Smooth muscle cell of the brain vasculature (primary cell): ENCODE results near the gene CR2.
"Not testable (repeated sequence)": the region's sequence is repeated elsewhere in the genome, so short reads cannot be mapped to it uniquely, and the experiment has no call there.

Experiments
- DNase-seq: peaks from one replicate; pipeline ENCODE4 v3.0.0-alpha.2; 2012; ENCODE audit warnings: low read depth, low spot score

CR2 gene

GRCh38 chr1:207504438-207504837 lies 50.3 kb downstream of the CR2 start:
- DNase-seq: no peak

GRCh38 chr1:207510444-207510843 lies 56.3 kb downstream of the CR2 start:
- DNase-seq: no peak

- DNase-seq: no peak
These were observed 60.8 kb downstream of the CR2 start for GRCh38 chr1:207514890-207515289.

DNA sequence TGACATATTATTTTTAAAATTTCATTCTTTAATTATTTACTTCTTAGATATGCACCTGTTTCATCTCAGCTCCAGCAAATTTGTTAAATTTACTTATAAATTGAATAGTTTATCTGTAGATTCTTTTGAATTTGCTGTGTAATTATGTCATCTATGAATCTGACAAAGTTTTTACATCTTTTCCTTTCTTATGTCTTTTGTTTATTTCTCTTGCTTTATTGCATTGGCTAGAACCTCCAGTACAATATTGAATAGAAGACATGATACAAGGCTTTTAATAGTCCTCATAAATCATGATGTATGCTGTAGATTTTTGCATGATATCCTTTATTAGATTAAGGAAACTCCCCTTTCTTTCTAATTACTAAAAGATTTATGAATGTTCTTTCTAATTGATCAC lies 62.6 kb downstream of the CR2 start:
- DNase-seq: no peak

DNA sequence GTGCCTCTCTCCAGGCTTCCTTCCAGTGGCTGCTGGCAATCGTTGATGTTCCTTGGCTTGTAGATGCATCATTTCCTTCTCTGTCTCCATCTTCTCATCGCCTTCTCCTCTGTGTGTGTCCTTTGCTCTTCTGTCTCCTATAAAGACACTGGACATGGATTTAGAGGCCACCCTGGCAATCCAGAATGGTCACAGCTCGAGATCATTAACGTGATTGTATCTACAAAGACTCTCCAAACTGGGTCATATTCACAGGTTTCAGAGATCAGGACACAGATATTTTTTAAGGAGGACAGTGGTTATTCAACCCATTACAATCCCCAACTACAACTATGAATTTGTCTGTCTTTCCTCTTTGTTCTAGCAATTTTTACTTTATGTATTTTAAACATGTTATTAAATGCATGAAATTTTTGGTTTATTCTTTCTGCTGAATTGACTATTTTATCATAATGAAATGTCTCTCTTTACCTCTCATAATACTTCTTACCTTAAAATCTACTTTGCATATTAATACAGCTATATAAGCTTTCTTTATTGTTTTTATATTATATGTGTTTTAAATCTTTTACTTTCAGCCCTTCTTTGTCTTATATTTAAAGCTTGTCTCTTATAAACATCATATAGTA lies 64.6 kb downstream of the CR2 start:
- no peak for DNase-seq

GRCh38 chr1:207519505-207520399 lies 65.6 kb downstream of the CR2 start:
- no peak for DNase-seq

- DNase-seq: not testable (repeated sequence)
These were observed 66.5 kb downstream of the CR2 start for GRCh38 chr1:207520400-207521345.

- DNase-seq: not testable (repeated sequence)
These were observed 71.1 kb downstream of the CR2 start for GRCh38 chr1:207525239-207525638.

DNA sequence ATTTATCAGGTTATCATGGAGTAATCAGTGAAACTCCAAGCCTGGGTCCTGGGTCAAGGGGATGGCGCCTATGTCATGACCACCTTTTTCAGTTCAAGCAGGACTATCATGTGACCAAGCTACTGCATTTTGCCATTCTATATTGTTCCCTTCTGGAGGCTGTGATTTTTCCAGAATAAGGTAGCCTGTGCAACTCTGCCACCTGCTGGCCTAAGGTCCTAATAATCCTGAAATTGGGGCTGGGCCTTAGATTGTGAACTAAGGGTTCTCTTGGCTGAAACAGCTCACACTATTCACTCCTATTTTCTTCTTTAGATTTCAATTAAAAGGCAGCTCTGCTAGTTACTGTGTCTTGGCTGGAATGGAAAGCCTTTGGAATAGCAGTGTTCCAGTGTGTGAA lies 74.3 kb downstream of the CR2 start:
- DNase-seq: not testable (repeated sequence)

DNA sequence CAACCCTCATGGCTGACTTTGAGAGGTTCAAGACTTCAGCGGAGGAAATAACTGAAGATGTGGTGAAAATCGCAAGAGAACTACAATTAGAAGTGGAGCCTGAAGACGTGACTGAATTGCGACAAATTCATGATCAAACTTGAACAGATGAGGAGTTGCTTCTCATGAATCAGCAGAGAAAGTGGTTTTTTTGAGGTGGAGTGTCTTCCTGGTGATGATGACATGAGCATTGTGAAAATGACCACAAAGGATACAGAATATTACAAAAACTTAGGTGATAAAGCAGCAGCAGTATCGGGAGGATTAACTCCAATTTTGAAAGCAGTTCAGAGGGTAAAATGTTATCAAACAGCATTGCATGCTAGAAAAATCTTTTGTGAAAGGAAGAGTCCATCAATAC lies 82.1 kb downstream of the CR2 start:
- not testable (repeated sequence) for DNase-seq
